Measurements from ENCODE around the gene TOMM5.

DNA sequence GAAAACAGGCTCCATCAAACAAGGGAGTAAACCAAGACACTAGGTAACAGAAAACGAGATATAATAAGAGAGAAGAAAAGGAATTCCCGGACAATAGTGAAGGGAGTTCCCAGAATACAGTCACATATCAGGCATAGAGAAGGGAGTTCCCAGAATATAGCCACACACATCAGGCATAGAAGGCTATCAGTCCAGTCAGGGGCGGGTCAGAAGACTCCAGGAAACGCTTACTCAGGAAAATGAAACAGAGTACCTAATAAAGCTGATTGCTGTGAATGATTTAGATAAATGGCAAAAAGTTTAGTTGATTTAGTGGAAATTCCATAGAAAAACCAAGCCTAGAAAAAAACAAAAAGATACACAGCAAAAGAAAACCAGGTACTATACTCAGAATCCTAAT, 4.9 kb downstream of the TOMM5 start:
- no peak for TF ChIP-seq POLR2A (IDR thresholded peaks at IDR 0.05)
- TF ChIP-seq, protein P1, sequence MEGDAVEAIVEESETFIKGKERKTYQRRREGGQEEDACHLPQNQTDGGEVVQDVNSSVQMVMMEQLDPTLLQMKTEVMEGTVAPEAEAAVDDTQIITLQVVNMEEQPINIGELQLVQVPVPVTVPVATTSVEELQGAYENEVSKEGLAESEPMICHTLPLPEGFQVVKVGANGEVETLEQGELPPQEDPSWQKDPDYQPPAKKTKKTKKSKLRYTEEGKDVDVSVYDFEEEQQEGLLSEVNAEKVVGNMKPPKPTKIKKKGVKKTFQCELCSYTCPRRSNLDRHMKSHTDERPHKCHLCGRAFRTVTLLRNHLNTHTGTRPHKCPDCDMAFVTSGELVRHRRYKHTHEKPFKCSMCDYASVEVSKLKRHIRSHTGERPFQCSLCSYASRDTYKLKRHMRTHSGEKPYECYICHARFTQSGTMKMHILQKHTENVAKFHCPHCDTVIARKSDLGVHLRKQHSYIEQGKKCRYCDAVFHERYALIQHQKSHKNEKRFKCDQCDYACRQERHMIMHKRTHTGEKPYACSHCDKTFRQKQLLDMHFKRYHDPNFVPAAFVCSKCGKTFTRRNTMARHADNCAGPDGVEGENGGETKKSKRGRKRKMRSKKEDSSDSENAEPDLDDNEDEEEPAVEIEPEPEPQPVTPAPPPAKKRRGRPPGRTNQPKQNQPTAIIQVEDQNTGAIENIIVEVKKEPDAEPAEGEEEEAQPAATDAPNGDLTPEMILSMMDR (IDR thresholded peaks at IDR 0.05) = no peak

All from upper lobe of left lung (tissue), 4 donors.